ENCODE results near the gene VTI1A. TPM values are rescaled to one million over a fixed set of nuclear protein-coding genes. Genes with fewer than 3 reads are reported as not detected.

The VTI1A gene
- total and polyA plus RNA-seq, 2 experiments from 2014 or later = 26.8 to 31.0 TPM

DNA sequence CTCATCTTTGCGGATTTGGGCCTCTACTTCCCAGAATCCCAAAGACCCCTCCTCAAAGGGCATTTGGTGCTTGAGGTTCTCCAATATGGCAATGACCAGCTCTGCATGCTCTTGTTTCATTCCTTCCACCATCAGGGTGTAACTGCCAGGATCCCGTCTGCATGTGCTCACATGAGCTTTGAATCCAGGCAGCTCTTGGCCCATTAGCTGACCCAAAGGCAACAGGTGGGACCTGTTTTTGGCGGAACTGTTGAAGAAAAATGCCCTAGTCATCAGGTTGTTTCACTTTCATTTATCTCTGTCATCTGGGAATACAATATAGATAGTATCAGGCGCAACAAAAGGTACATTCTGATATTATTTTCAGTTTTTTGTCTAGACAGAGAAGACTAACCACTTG, 343.9 kb downstream of the VTI1A start:
- H3K4me1 ChIP-seq (ENCODE audit: insufficient read depth) = peaks cover 13% of the 10 kb centered on the region
- no peak overlapping the region for H3K27ac ChIP-seq (ENCODE audit: low read depth)
- H3K27me3 ChIP-seq (ENCODE audit: insufficient read depth) = no peaks in the 10 kb centered on the region
- Mint-ChIP-seq H3K27ac (no peak overlapping the region), H3K4me3 (no peak overlapping the region), H3K27me3 (ENCODE audit: insufficient read depth, low read depth, poor library complexity) (peaks cover 6% of the 10 kb centered on the region), H3K36me3 (ENCODE audit: low read depth) (no peaks in the 10 kb centered on the region), H3K4me1 (peaks cover 18% of the 10 kb centered on the region), H3K9me3 (no peaks in the 10 kb centered on the region)
- no peaks in the 10 kb centered on the region for H3K9me2 ChIP-seq (ENCODE audit: insufficient read depth)
- no peak for ATAC-seq
- H2AFZ ChIP-seq = no peak overlapping the region
- TF ChIP-seq CREB1 (CRISPR knock-in tag; IDR thresholded peaks at IDR 0.05; ENCODE audit: low read depth) (no peak), JUNB (IDR thresholded peaks at IDR 0.05; ENCODE audit: unreplicated experiment) (no peak), EZH2phosphoT487 (IDR thresholded peaks at IDR 0.05; ENCODE audit: unreplicated experiment) (no peak), STAT1 (IDR thresholded peaks at IDR 0.05; ENCODE audit: unreplicated experiment) (no peak), EZH2 (IDR thresholded peaks at IDR 0.05; ENCODE audit: low read depth, unreplicated experiment) (no peak), POLR2AphosphoS5 (IDR thresholded peaks at IDR 0.05; ENCODE audit: low read depth) (no peak), NANOG (IDR thresholded peaks at IDR 0.05; ENCODE audit: borderline replicate concordance) (no peak), ZNF114 (CRISPR knock-in tag; IDR thresholded peaks at IDR 0.05) (no peak), ZNF331 (CRISPR knock-in tag; IDR thresholded peaks at IDR 0.05; ENCODE audit: low read depth) (no peak)
- TF ChIP-seq, protein P1, sequence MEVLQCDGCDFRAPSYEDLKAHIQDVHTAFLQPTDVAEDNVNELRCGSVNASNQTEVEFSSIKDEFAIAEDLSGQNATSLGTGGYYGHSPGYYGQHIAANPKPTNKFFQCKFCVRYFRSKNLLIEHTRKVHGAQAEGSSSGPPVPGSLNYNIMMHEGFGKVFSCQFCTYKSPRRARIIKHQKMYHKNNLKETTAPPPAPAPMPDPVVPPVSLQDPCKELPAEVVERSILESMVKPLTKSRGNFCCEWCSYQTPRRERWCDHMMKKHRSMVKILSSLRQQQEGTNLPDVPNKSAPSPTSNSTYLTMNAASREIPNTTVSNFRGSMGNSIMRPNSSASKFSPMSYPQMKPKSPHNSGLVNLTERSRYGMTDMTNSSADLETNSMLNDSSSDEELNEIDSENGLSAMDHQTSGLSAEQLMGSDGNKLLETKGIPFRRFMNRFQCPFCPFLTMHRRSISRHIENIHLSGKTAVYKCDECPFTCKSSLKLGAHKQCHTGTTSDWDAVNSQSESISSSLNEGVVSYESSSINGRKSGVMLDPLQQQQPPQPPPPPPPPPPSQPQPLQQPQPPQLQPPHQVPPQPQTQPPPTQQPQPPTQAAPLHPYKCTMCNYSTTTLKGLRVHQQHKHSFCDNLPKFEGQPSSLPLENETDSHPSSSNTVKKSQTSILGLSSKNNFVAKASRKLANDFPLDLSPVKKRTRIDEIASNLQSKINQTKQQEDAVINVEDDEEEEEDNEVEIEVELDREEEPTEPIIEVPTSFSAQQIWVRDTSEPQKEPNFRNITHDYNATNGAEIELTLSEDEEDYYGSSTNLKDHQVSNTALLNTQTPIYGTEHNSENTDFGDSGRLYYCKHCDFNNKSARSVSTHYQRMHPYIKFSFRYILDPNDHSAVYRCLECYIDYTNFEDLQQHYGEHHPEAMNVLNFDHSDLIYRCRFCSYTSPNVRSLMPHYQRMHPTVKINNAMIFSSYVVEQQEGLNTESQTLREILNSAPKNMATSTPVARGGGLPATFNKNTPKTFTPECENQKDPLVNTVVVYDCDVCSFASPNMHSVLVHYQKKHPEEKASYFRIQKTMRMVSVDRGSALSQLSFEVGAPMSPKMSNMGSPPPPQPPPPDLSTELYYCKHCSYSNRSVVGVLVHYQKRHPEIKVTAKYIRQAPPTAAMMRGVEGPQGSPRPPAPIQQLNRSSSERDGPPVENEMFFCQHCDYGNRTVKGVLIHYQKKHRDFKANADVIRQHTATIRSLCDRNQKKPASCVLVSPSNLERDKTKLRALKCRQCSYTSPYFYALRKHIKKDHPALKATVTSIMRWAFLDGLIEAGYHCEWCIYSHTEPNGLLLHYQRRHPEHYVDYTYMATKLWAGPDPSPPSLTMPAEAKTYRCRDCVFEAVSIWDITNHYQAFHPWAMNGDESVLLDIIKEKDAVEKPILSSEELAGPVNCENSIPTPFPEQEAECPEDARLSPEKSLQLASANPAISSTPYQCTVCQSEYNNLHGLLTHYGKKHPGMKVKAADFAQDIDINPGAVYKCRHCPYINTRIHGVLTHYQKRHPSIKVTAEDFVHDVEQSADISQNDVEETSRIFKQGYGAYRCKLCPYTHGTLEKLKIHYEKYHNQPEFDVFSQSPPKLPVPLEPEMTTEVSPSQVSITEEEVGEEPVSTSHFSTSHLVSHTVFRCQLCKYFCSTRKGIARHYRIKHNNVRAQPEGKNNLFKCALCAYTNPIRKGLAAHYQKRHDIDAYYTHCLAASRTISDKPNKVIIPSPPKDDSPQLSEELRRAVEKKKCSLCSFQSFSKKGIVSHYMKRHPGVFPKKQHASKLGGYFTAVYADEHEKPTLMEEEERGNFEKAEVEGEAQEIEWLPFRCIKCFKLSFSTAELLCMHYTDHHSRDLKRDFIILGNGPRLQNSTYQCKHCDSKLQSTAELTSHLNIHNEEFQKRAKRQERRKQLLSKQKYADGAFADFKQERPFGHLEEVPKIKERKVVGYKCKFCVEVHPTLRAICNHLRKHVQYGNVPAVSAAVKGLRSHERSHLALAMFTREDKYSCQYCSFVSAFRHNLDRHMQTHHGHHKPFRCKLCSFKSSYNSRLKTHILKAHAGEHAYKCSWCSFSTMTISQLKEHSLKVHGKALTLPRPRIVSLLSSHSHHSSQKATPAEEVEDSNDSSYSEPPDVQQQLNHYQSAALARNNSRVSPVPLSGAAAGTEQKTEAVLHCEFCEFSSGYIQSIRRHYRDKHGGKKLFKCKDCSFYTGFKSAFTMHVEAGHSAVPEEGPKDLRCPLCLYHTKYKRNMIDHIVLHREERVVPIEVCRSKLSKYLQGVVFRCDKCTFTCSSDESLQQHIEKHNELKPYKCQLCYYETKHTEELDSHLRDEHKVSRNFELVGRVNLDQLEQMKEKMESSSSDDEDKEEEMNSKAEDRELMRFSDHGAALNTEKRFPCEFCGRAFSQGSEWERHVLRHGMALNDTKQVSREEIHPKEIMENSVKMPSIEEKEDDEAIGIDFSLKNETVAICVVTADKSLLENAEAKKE (CRISPR knock-in tag; IDR thresholded peaks at IDR 0.05) = no peak
- TF ChIP-seq, protein P2, sequence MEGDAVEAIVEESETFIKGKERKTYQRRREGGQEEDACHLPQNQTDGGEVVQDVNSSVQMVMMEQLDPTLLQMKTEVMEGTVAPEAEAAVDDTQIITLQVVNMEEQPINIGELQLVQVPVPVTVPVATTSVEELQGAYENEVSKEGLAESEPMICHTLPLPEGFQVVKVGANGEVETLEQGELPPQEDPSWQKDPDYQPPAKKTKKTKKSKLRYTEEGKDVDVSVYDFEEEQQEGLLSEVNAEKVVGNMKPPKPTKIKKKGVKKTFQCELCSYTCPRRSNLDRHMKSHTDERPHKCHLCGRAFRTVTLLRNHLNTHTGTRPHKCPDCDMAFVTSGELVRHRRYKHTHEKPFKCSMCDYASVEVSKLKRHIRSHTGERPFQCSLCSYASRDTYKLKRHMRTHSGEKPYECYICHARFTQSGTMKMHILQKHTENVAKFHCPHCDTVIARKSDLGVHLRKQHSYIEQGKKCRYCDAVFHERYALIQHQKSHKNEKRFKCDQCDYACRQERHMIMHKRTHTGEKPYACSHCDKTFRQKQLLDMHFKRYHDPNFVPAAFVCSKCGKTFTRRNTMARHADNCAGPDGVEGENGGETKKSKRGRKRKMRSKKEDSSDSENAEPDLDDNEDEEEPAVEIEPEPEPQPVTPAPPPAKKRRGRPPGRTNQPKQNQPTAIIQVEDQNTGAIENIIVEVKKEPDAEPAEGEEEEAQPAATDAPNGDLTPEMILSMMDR (conservative IDR thresholded peaks at IDR 0.05; ENCODE audit: low read depth in 2 of 2) = no peak
- TF ChIP-seq, protein P3, sequence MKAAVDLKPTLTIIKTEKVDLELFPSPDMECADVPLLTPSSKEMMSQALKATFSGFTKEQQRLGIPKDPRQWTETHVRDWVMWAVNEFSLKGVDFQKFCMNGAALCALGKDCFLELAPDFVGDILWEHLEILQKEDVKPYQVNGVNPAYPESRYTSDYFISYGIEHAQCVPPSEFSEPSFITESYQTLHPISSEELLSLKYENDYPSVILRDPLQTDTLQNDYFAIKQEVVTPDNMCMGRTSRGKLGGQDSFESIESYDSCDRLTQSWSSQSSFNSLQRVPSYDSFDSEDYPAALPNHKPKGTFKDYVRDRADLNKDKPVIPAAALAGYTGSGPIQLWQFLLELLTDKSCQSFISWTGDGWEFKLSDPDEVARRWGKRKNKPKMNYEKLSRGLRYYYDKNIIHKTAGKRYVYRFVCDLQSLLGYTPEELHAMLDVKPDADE (IDR thresholded peaks at IDR 0.05) = no peak
- TF ChIP-seq, protein P4, sequence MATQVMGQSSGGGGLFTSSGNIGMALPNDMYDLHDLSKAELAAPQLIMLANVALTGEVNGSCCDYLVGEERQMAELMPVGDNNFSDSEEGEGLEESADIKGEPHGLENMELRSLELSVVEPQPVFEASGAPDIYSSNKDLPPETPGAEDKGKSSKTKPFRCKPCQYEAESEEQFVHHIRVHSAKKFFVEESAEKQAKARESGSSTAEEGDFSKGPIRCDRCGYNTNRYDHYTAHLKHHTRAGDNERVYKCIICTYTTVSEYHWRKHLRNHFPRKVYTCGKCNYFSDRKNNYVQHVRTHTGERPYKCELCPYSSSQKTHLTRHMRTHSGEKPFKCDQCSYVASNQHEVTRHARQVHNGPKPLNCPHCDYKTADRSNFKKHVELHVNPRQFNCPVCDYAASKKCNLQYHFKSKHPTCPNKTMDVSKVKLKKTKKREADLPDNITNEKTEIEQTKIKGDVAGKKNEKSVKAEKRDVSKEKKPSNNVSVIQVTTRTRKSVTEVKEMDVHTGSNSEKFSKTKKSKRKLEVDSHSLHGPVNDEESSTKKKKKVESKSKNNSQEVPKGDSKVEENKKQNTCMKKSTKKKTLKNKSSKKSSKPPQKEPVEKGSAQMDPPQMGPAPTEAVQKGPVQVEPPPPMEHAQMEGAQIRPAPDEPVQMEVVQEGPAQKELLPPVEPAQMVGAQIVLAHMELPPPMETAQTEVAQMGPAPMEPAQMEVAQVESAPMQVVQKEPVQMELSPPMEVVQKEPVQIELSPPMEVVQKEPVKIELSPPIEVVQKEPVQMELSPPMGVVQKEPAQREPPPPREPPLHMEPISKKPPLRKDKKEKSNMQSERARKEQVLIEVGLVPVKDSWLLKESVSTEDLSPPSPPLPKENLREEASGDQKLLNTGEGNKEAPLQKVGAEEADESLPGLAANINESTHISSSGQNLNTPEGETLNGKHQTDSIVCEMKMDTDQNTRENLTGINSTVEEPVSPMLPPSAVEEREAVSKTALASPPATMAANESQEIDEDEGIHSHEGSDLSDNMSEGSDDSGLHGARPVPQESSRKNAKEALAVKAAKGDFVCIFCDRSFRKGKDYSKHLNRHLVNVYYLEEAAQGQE (IDR thresholded peaks at IDR 0.05; ENCODE audit: unreplicated experiment) = no peak
- no peaks in the 10 kb centered on the region for H4K20me1 ChIP-seq (replicated peaks; ENCODE audit: insufficient read depth)
- DNase-seq (ENCODE audit: low spot score) = no peak
- no peaks in the 10 kb centered on the region for H3K79me2 ChIP-seq (replicated peaks; ENCODE audit: insufficient read depth)
- no peak overlapping the region for H3K4me3 ChIP-seq
- no peaks in the 10 kb centered on the region for H3F3A ChIP-seq (replicated peaks; ENCODE audit: low read depth)
- H3K36me3 ChIP-seq (ENCODE audit: insufficient read depth) = no peaks in the 10 kb centered on the region
- H3K4me2 ChIP-seq = no peak overlapping the region
